ENCODE results near the gene NECTIN4. TPM values are rescaled to one million over a fixed set of nuclear protein-coding genes. Genes with fewer than 3 reads are reported as not detected.

NECTIN4 gene
- total RNA-seq, 2 donors from 2014 or later = 4.6 to 7.8 TPM

GRCh38 chr1:161091093-161091492 is 1.7 kb upstream of the NECTIN4 start:
- TF ChIP-seq CTCF (IDR thresholded peaks at IDR 0.05) = no peak
- DNase-seq = no peak
- Histone ChIP-seq H3K4me3 (no peak overlapping the region), H3K9me3 (no peaks in the 10 kb centered on the region), H3K4me1 (no peaks in the 10 kb centered on the region), H3K27me3 (no peaks in the 10 kb centered on the region), H3K27ac (no peak overlapping the region), H3K36me3 (no peaks in the 10 kb centered on the region), H3K9ac (ENCODE audit: low read depth in 2 of 2, low read length in 2 of 2) (no peak overlapping the region)
- intact Hi-C loops (cut with DNase I) = no loop called here

GRCh38 chr1:161090617-161091016 is 1.3 kb upstream of the NECTIN4 start:
- intact Hi-C loops (cut with DNase I) = no loop called here
- no peak for TF ChIP-seq CTCF (IDR thresholded peaks at IDR 0.05)
- DNase-seq = no peak
- Histone ChIP-seq H3K27me3 (no peaks in the 10 kb centered on the region), H3K9me3 (no peaks in the 10 kb centered on the region), H3K27ac (no peak overlapping the region), H3K4me3 (no peak overlapping the region), H3K4me1 (no peaks in the 10 kb centered on the region), H3K36me3 (no peaks in the 10 kb centered on the region), H3K9ac (ENCODE audit: low read depth in 2 of 2, low read length in 2 of 2) (no peak overlapping the region)

- Histone ChIP-seq H3K36me3 (no peaks in the 10 kb centered on the region), H3K27me3 (no peaks in the 10 kb centered on the region), H3K4me3 (no peak overlapping the region), H3K27ac (no peak overlapping the region), H3K9me3 (no peaks in the 10 kb centered on the region), H3K4me1 (no peaks in the 10 kb centered on the region), H3K9ac (ENCODE audit: low read depth in 2 of 2, low read length in 2 of 2) (peak overlapping the region in 1 of 2 donors; percentile 69)
- intact Hi-C loops (cut with DNase I) = no loop called here
- DNase-seq = no peak
- TF ChIP-seq CTCF (IDR thresholded peaks at IDR 0.05) = no peak
These were observed 580 bp upstream of the NECTIN4 start for GRCh38 chr1:161089938-161090337.

GRCh38 chr1:161088587-161089110 is 709 bp downstream of the NECTIN4 start:
- no peaks in the 10 kb centered on the region for H3K36me3 ChIP-seq
- H3K27me3 ChIP-seq = no peaks in the 10 kb centered on the region
- no peak for DNase-seq
- no peaks in the 10 kb centered on the region for H3K9me3 ChIP-seq
- no peak for TF ChIP-seq CTCF (IDR thresholded peaks at IDR 0.05)
- no peak overlapping the region for H3K27ac ChIP-seq
- peak overlapping the region; percentile 18 for H3K4me3 ChIP-seq
- peaks cover under 1% of the 10 kb centered on the region for H3K4me1 ChIP-seq
- H3K9ac ChIP-seq (ENCODE audit: low read depth in 2 of 2, low read length in 2 of 2) = peak overlapping the region; percentile 57 to 69
- intact Hi-C loops (cut with DNase I) = no loop called here

GRCh38 chr1:161086457-161086856 is 2.9 kb downstream of the NECTIN4 start:
- no peak for TF ChIP-seq CTCF (IDR thresholded peaks at IDR 0.05)

More at GRCh38 chr1:161086457-161086856, 2.9 kb downstream of the NECTIN4 start:
- intact Hi-C loops (cut with DNase I) = no loop called here
- Histone ChIP-seq H3K36me3 (no peaks in the 10 kb centered on the region), H3K4me1 (peaks cover 3% of the 10 kb centered on the region), H3K4me3 (no peak overlapping the region), H3K27me3 (no peaks in the 10 kb centered on the region), H3K9ac (ENCODE audit: low read depth in 2 of 2, low read length in 2 of 2) (no peak overlapping the region), H3K9me3 (no peaks in the 10 kb centered on the region), H3K27ac (peak overlapping the region; percentile 32)
- DNase-seq = peak; percentile 41
